Neural cell (in vitro differentiated cells): ENCODE measurements around the gene PGA4.

Source experiments
- CTCF ChIP-seq: fragments of 450-650 bp; IDR thresholded peaks from 2 replicates; pipeline ENCODE4 v1.5.1; 2014; ENCODE audit warnings: antibody characterized with exemption, mild to moderate bottlenecking, moderate library complexity; ENCODE audit not compliant: poor library complexity, severe bottlenecking
- EP300 ChIP-seq: fragments of 450-650 bp; conservative IDR thresholded peaks from 2 replicates; pipeline ENCODE4 v1.6.1; 2014; ENCODE audit warnings: antibody characterized with exemption, mild to moderate bottlenecking, moderate library complexity; ENCODE audit not compliant: poor library complexity, severe bottlenecking
- EZH2 ChIP-seq: fragments of 200-600, 300-800 bp; shearing (Covaris generic), sonication (generic); IDR thresholded peaks from 2 replicates; pipeline ENCODE4 v1.6.1; 2014; ENCODE audit warnings: antibody characterized with exemption, low read length, borderline replicate concordance, mild to moderate bottlenecking; ENCODE audit not compliant: insufficient read depth, poor library complexity, severe bottlenecking
- POLR2AphosphoS5 ChIP-seq: IDR thresholded peaks from 2 replicates; pipeline ENCODE4 v1.6.1; 2012
- RAD21 ChIP-seq: fragments of 450-650 bp; conservative IDR thresholded peaks from 2 replicates; pipeline ENCODE4 v1.6.1; 2014; ENCODE audit warnings: antibody characterized with exemption, mild to moderate bottlenecking, moderate library complexity
- REST ChIP-seq: IDR thresholded peaks from 2 replicates; pipeline ENCODE4 v1.6.1; 2012; ENCODE audit warnings: borderline replicate concordance
- SMC3 ChIP-seq: fragments of 450-650 bp; conservative IDR thresholded peaks from 2 replicates; pipeline ENCODE4 v1.6.1; 2014; ENCODE audit warnings: antibody characterized with exemption, mild to moderate bottlenecking, moderate library complexity; ENCODE audit not compliant: poor library complexity
- TAF1 ChIP-seq: IDR thresholded peaks from 2 replicates; pipeline ENCODE4 v1.6.1; 2012; ENCODE audit warnings: low read depth

- TF ChIP-seq EP300 = no peak
- TF ChIP-seq CTCF = no peak
- TF ChIP-seq REST = no peak
- TF ChIP-seq RAD21 = no peak
- TF ChIP-seq EZH2 = no peak
- TF ChIP-seq TAF1 = no peak
- TF ChIP-seq POLR2AphosphoS5 = no peak
- TF ChIP-seq SMC3 = no peak
These were observed 27.9 kb upstream of the PGA4 start for GRCh38 chr11:61194169-61194671.
